Measurements from ENCODE around the gene PIK3AP1. TPM values are rescaled to one million over a fixed set of nuclear protein-coding genes. Genes with fewer than 3 reads are reported as not detected.
A peak's percentile ranks its signal among the peaks of the same experiment; 100 is the strongest.

The PIK3AP1 gene
- total RNA-seq, 8 experiments from 2014 or later, result 0.23 to 11.8 (median 3.3) TPM

- Histone ChIP-seq H3K4me1 (replicated peaks in 1 of 2) (peaks cover 20 to 35% of the 10 kb centered on the region in 2 donors), H3K27ac (no peak overlapping the region), H3K4me3 (no peak overlapping the region)
- in situ Hi-C loops (cut with MboI; ENCODE audit: low pct_unique_long_range_greater_than_20kb in 2 of 9, low sequenced_read_pairs in 9 of 9, unreplicated experiment in 9 of 9), result no loop called here
- ATAC-seq (replicated peaks in 6 of 8), result no peak
- 53 to 100% (median 83%) methylated on average over 1 to 4 of the region's 4 CpGs; no CpG with 5 or more reads in 3 of the 10 experiments for WGBS, 10 experiments
These were observed 47.7 kb downstream of the PIK3AP1 start for GRCh38 chr10:96672481-96673175.

- Histone ChIP-seq H3K27ac (no peak overlapping the region), H3K4me3 (no peak overlapping the region), H3K4me1 (replicated peaks in 1 of 2) (peaks cover 20 to 35% of the 10 kb centered on the region in 2 donors)
- in situ Hi-C loops (cut with MboI; ENCODE audit: low pct_unique_long_range_greater_than_20kb in 2 of 9, low sequenced_read_pairs in 9 of 9, unreplicated experiment in 9 of 9), result no loop called here
- 50 to 100% (median 98%) methylated on average over 1 to 4 of the region's 4 CpGs; no CpG with 5 or more reads in 2 of the 10 experiments for WGBS, 10 experiments
- ATAC-seq (replicated peaks in 6 of 8), result no peak
These were observed 49.0 kb downstream of the PIK3AP1 start for GRCh38 chr10:96671211-96671890.

GRCh38 chr10:96670786-96671185 lies 49.5 kb downstream of the PIK3AP1 start:
- 40 to 100% (median 68%) methylated on average over 1 to 4 of the region's 4 CpGs; no CpG with 5 or more reads in 1 of the 10 experiments for WGBS, 10 experiments
- H3K4me1 ChIP-seq (replicated peaks in 1 of 2), result peaks cover 20 to 35% of the 10 kb centered on the region in 2 donors
- no peak overlapping the region for H3K4me3 ChIP-seq
- peak in 2 of 8 experiments; percentile 17 to 19 for ATAC-seq (replicated peaks in 6 of 8)
- in situ Hi-C loops (cut with MboI; ENCODE audit: low pct_unique_long_range_greater_than_20kb in 2 of 9, low sequenced_read_pairs in 9 of 9, unreplicated experiment in 9 of 9), result no loop called here
- no peak overlapping the region for H3K27ac ChIP-seq

- in situ Hi-C loops (cut with MboI; ENCODE audit: low pct_unique_long_range_greater_than_20kb in 2 of 9, low sequenced_read_pairs in 9 of 9, unreplicated experiment in 9 of 9), result no loop called here
- no peak for ATAC-seq (replicated peaks in 6 of 8)
- Histone ChIP-seq H3K4me1 (replicated peaks in 1 of 2) (peaks cover 0 to 10% of the 10 kb centered on the region in 2 donors), H3K27ac (no peak overlapping the region), H3K4me3 (no peak overlapping the region)
- 80 to 100% (median 96%) methylated on average over 1 to 3 of the region's 3 CpGs; no CpG with 5 or more reads in 2 of the 10 experiments for WGBS, 10 experiments
These were observed 52.9 kb downstream of the PIK3AP1 start for GRCh38 chr10:96667401-96667800.

- H3K4me3 ChIP-seq, result no peak overlapping the region
- no peak overlapping the region for H3K27ac ChIP-seq
- ATAC-seq (replicated peaks in 6 of 8), result no peak
- peaks cover 0 to 6% of the 10 kb centered on the region in 2 donors for H3K4me1 ChIP-seq (replicated peaks in 1 of 2)
- in situ Hi-C loops (cut with MboI; ENCODE audit: low pct_unique_long_range_greater_than_20kb in 2 of 9, low sequenced_read_pairs in 9 of 9, unreplicated experiment in 9 of 9), result no loop called here
- WGBS, 10 experiments, result 86 to 100% (median 100%) methylated on average over 1 to 2 of the region's 3 CpGs; no CpG with 5 or more reads in 5 of the 10 experiments
These were observed 53.6 kb downstream of the PIK3AP1 start for GRCh38 chr10:96666741-96667140.

- Histone ChIP-seq H3K4me3 (no peak overlapping the region), H3K4me1 (replicated peaks in 1 of 2) (peaks cover 0 to 2% of the 10 kb centered on the region in 2 donors), H3K27ac (no peak overlapping the region)
- in situ Hi-C loops (cut with MboI; ENCODE audit: low pct_unique_long_range_greater_than_20kb in 2 of 9, low sequenced_read_pairs in 9 of 9, unreplicated experiment in 9 of 9), result no loop called here
- WGBS, 10 experiments, result 48 to 93% (median 83%) methylated on average over 1 to 6 of the region's 6 CpGs; no CpG with 5 or more reads in 1 of the 10 experiments
- ATAC-seq (replicated peaks in 6 of 8), result no peak
These were observed 55.0 kb downstream of the PIK3AP1 start for GRCh38 chr10:96665306-96665705.

GRCh38 chr10:96664563-96664962 lies 55.8 kb downstream of the PIK3AP1 start:
- in situ Hi-C loops (cut with MboI; ENCODE audit: low pct_unique_long_range_greater_than_20kb in 2 of 9, low sequenced_read_pairs in 9 of 9, unreplicated experiment in 9 of 9), result no loop called here
- H3K4me1 ChIP-seq (replicated peaks in 1 of 2), result no peaks in the 10 kb centered on the region
- peak in 2 of 8 experiments; percentile 19 to 24 for ATAC-seq (replicated peaks in 6 of 8)
- no peak overlapping the region for H3K27ac ChIP-seq
- WGBS, 10 experiments, result 40 to 100% (median 85%) methylated on average over 1 to 3 of the region's 3 CpGs; no CpG with 5 or more reads in 2 of the 10 experiments
- no peak overlapping the region for H3K4me3 ChIP-seq

GRCh38 chr10:96663797-96664196 lies 56.5 kb downstream of the PIK3AP1 start:
- Histone ChIP-seq H3K4me1 (replicated peaks in 1 of 2) (no peaks in the 10 kb centered on the region), H3K4me3 (no peak overlapping the region), H3K27ac (no peak overlapping the region)
- peak in 1 of 8 experiments; percentile 53 for ATAC-seq (replicated peaks in 6 of 8)
- in situ Hi-C loops (cut with MboI; ENCODE audit: low pct_unique_long_range_greater_than_20kb in 2 of 9, low sequenced_read_pairs in 9 of 9, unreplicated experiment in 9 of 9), result no loop called here

GRCh38 chr10:96661632-96662031 lies 58.7 kb downstream of the PIK3AP1 start:
- 39 to 100% (median 86%) methylated on average over 1 to 2 of the region's 2 CpGs; no CpG with 5 or more reads in 2 of the 10 experiments for WGBS, 10 experiments
- Histone ChIP-seq H3K4me3 (no peak overlapping the region), H3K27ac (no peak overlapping the region), H3K4me1 (replicated peaks in 1 of 2) (no peaks in the 10 kb centered on the region)
- ATAC-seq (replicated peaks in 6 of 8), result no peak
- in situ Hi-C loops (cut with MboI; ENCODE audit: low pct_unique_long_range_greater_than_20kb in 2 of 9, low sequenced_read_pairs in 9 of 9, unreplicated experiment in 9 of 9), result no loop called here

GRCh38 chr10:96660297-96660696 lies 60.0 kb downstream of the PIK3AP1 start:
- 0 to 100% (median 86%) methylated on average over 1 to 3 of the region's 3 CpGs for WGBS, 10 experiments
- in situ Hi-C loops (cut with MboI; ENCODE audit: low pct_unique_long_range_greater_than_20kb in 2 of 9, low sequenced_read_pairs in 9 of 9, unreplicated experiment in 9 of 9), result no loop called here
- H3K4me1 ChIP-seq (replicated peaks in 1 of 2), result no peaks in the 10 kb centered on the region
- no peak for ATAC-seq (replicated peaks in 6 of 8)
- no peak overlapping the region for H3K4me3 ChIP-seq
- no peak overlapping the region for H3K27ac ChIP-seq

- Histone ChIP-seq H3K4me1 (replicated peaks in 1 of 2) (no peaks in the 10 kb centered on the region), H3K27ac (no peak overlapping the region), H3K4me3 (no peak overlapping the region)
- ATAC-seq (replicated peaks in 6 of 8), result no peak
- WGBS, 10 experiments, result 13 to 100% (median 65%) methylated on average over 1 to 3 of the region's 3 CpGs; no CpG with 5 or more reads in 2 of the 10 experiments
- in situ Hi-C loops (cut with MboI; ENCODE audit: low pct_unique_long_range_greater_than_20kb in 2 of 9, low sequenced_read_pairs in 9 of 9, unreplicated experiment in 9 of 9), result no loop called here
These were observed 61.5 kb downstream of the PIK3AP1 start for GRCh38 chr10:96658844-96659243.

- no peak for ATAC-seq (replicated peaks in 6 of 8)
- WGBS, 10 experiments, result 40 to 100% (median 84%) methylated on average over 1 of the region's 1 CpG; no CpG with 5 or more reads in 6 of the 10 experiments
- in situ Hi-C loops (cut with MboI; ENCODE audit: low pct_unique_long_range_greater_than_20kb in 2 of 9, low sequenced_read_pairs in 9 of 9, unreplicated experiment in 9 of 9), result no loop called here
These were observed 62.9 kb downstream of the PIK3AP1 start for GRCh38 chr10:96657385-96657784.

GRCh38 chr10:96656839-96657238 lies 63.5 kb downstream of the PIK3AP1 start:
- 33 to 100% (median 85%) methylated on average over 1 to 8 of the region's 9 CpGs; no CpG with 5 or more reads in 2 of the 10 experiments for WGBS, 10 experiments
- no peak overlapping the region for H3K4me3 ChIP-seq
- no peak for ATAC-seq (replicated peaks in 6 of 8)
- no peak overlapping the region for H3K27ac ChIP-seq
- H3K4me1 ChIP-seq (replicated peaks in 1 of 2), result no peaks in the 10 kb centered on the region
- in situ Hi-C loops (cut with MboI; ENCODE audit: low pct_unique_long_range_greater_than_20kb in 2 of 9, low sequenced_read_pairs in 9 of 9, unreplicated experiment in 9 of 9), result no loop called here

More at GRCh38 chr10:96657385-96657784, 62.9 kb downstream of the PIK3AP1 start:
- Histone ChIP-seq H3K27ac (no peak overlapping the region), H3K4me1 (replicated peaks in 1 of 2) (no peaks in the 10 kb centered on the region), H3K4me3 (no peak overlapping the region)
